T-cell (primary cell): ENCODE measurements around the gene NUP98. TPM values are rescaled to one million over a fixed set of nuclear protein-coding genes. Genes with fewer than 3 reads are reported as not detected.

Source experiments
- ATAC-seq, 4 experiments: fragments of 200-7000 bp in 3 of 4; fragments of 150-1000 bp in 1 of 4; cut with Tn5 transposase; replicated peaks in 1 of 4; 1 replicate in 3 of 4; 2 replicates in 1 of 4; pipeline ENCODE4 v1.10.0; 2021; ENCODE audit warnings: moderate library complexity in 3 of 4, mild to moderate bottlenecking in 2 of 4, moderate number of reproducible peaks in 1 of 4
- CTCF ChIA-PET, 2 donors: fragments of 300-600 bp; sonication (Branson Sonifier 250); formaldehyde crosslinking; loops; one replicate each; lab custom pipeline; 2022; ENCODE audit warnings: antibody characterized with exemption in 2 of 2; lab: Charles Lee
- POLR2A ChIA-PET, 2 donors: fragments of 300-600 bp; sonication (Branson Sonifier 250); formaldehyde crosslinking; loops; one replicate each; lab custom pipeline; 2022; ENCODE audit warnings: antibody characterized with exemption in 2 of 2; lab: Charles Lee
- DNase-seq, 35 experiments: peaks; one replicate each; pipeline versions ENCODE4 v3.0.0 to v3.0.0-alpha.2; 2013 to 2023
- H3K27ac ChIP-seq: one replicate; pipeline ENCODE4 v1.5.1; 2013; ENCODE audit warnings: low read length
- H3K27me3 ChIP-seq, 2 experiments: replicated peaks in 1 of 2; 1 replicate in 1 of 2; 2 replicates in 1 of 2; pipeline versions ENCODE4 v1.6.1 to v1.7.0; 2013; ENCODE audit warnings: low read length in 1 of 2, mixed read lengths in 1 of 2; ENCODE audit not compliant: control insufficient read depth in 2 of 2, insufficient read depth in 2 of 2; ENCODE audit errors: extremely low read depth in 1 of 2
- H3K36me3 ChIP-seq, 2 donors: 1 replicate in 1 of 2; 2 replicates in 1 of 2; pipeline versions ENCODE4 v1.6.1 to v1.7.0; 2013; ENCODE audit warnings: low read length in 1 of 2; ENCODE audit not compliant: control insufficient read depth in 2 of 2, insufficient read depth in 1 of 2; ENCODE audit errors: extremely low read depth in 1 of 2
- H3K4me1 ChIP-seq, 2 experiments: 1 replicate in 1 of 2; 2 replicates in 1 of 2; pipeline versions ENCODE4 v1.6.1 to v1.7.0; 2013; ENCODE audit warnings: low read length in 2 of 2, mixed read lengths in 1 of 2; ENCODE audit not compliant: insufficient read depth in 2 of 2, control insufficient read depth in 1 of 2; ENCODE audit errors: extremely low read depth in 1 of 2
- H3K4me3 ChIP-seq, 2 donors: 1 replicate in 1 of 2; 2 replicates in 1 of 2; pipeline versions ENCODE4 v1.5.1 to v1.7.0; 2013; ENCODE audit warnings: mild to moderate bottlenecking in 2 of 2, low read length in 1 of 2, moderate library complexity in 1 of 2; ENCODE audit not compliant: control insufficient read depth in 1 of 2; ENCODE audit errors: extremely low read depth in 1 of 2
- H3K9me3 ChIP-seq: 2 replicates; pipeline ENCODE4 v1.7.0; 2013
- H3K27ac Mint-ChIP-seq, 2 donors: one replicate each; pipeline ENCODE4 v1.8.0; 2020 to 2021; ENCODE audit warnings: mild to moderate bottlenecking in 2 of 2, mixed read lengths in 2 of 2
- H3K27me3 Mint-ChIP-seq, 2 donors: one replicate each; pipeline ENCODE4 v1.8.0; 2021 to 2022; ENCODE audit warnings: mixed read lengths in 2 of 2
- H3K36me3 Mint-ChIP-seq: one replicate; pipeline ENCODE4 v1.8.0; 2021; ENCODE audit warnings: mixed read lengths
- H3K4me1 Mint-ChIP-seq, 3 donors: one replicate each; pipeline ENCODE4 v1.8.0; 2020 to 2022; ENCODE audit warnings: mixed read lengths in 3 of 3, mild to moderate bottlenecking in 1 of 3
- H3K4me3 Mint-ChIP-seq, 3 donors: one replicate each; pipeline ENCODE4 v1.8.0; 2020 to 2022; ENCODE audit warnings: mild to moderate bottlenecking in 3 of 3, mixed read lengths in 3 of 3, moderate library complexity in 3 of 3
- H3K9me3 Mint-ChIP-seq, 3 donors: one replicate each; pipeline ENCODE4 v1.8.0; 2020 to 2022; ENCODE audit warnings: mixed read lengths in 3 of 3
- WGBS: methylation state at CpG from one replicate; pipeline ENCODE4 v1.1.5; 2013; ENCODE audit warnings: missing lambda C conversion rate; ENCODE audit not compliant: insufficient coverage; 5-methylcytosine and 5-hydroxymethylcytosine counted together
- total RNA-seq, 35 experiments: library from RNA in 6 of 35; stranded (reverse) in 6 of 35; fragments of 120-200 nt in 1 of 35; gene quantifications; one replicate each; pipeline versions ENCODE4 v1.2.1 to v1.2.4 and lab custom pipeline; 2013 to 2026

NUP98 gene
- total RNA-seq, 5 donors from 2014 or later (not counting 1 experiment from before 2014, with no cell fraction given), result 89.1 to 105 (median 102) TPM

DNA sequence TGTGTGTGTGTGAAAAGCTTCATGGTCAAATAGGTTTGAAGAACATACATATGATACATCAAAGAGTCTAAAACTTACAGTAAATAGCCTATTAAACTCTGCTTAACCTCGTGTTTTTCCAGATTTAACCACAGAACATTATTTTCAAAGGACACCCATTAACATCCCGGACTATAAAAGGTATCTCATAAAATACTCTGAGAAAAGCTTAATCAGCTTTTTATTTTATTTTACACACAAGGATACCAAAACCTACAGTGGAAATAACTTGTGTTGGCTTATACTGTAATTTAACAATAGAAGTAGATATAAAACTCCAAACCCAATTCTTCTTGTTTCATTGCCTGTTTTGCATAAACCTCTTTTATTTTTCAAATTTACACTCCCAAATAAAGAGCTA is 76.4 kb downstream of the NUP98 start:
- H3K4me1 ChIP-seq, result no peaks in the 10 kb centered on the region
- H3K4me3 ChIP-seq, result no peak overlapping the region
- no peak overlapping the region for H3K27ac Mint-ChIP-seq
- ChIA-PET POLR2A (no interaction called here), CTCF (interaction anchor here in 1 of 2 donors (0.7 kb wide), 2 partner anchors 24 to 127 kb away, joined by 4 read pairs; no protein-coding TSS in a partner anchor)
- H3K27me3 Mint-ChIP-seq, result no peaks in the 10 kb centered on the region
- H3K36me3 ChIP-seq, result peaks cover 27 to 92% of the 10 kb centered on the region in 2 donors
- WGBS, result no CpG with 5 or more reads among the region's 2 CpGs
- DNase-seq (no peak), ATAC-seq (no peak)
- no peaks in the 10 kb centered on the region for H3K27me3 ChIP-seq
- no peaks in the 10 kb centered on the region for H3K9me3 ChIP-seq
- no peak overlapping the region for H3K4me3 Mint-ChIP-seq
- no peaks in the 10 kb centered on the region for H3K9me3 Mint-ChIP-seq
- peaks cover 0 to 6% (median 0%) of the 10 kb centered on the region in 3 donors for H3K4me1 Mint-ChIP-seq
- H3K36me3 Mint-ChIP-seq, result peaks cover 51% of the 10 kb centered on the region
- H3K27ac ChIP-seq, result no peak overlapping the region

DNA sequence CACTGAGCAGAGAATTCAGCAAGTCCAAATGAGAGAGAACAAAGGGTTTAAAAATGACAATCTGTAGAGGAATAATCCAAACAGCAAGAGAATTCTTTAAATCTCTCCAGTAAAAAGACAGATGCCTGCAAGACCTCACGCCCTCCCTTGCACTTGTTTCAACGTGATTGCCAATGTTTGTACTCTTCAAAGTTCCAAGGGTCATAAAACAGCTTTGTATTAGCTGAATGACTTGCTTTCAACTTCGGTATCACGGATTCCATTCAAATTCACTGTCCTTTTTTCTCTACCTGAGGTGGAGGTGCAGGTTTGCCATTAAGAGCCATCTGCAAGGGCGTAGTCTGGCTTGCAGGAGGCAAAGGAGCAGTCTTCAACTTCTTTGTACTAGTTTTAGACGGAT is 85.1 kb downstream of the NUP98 start:
- 90% methylated on average over 2 of the region's 6 CpGs for WGBS
- peaks cover 47% of the 10 kb centered on the region for H3K36me3 Mint-ChIP-seq
- no peak overlapping the region for H3K27ac Mint-ChIP-seq

GRCh38 chr11:3710485-3711259 is 86.7 kb downstream of the NUP98 start:
- no peak for DNase-seq
- Histone ChIP-seq H3K9me3 (no peaks in the 10 kb centered on the region), H3K27ac (no peak overlapping the region), H3K27me3 (no peaks in the 10 kb centered on the region), H3K4me3 (no peak overlapping the region), H3K36me3 (peaks cover 0 to 75% of the 10 kb centered on the region in 2 donors), H3K4me1 (no peaks in the 10 kb centered on the region)
- no peak for ATAC-seq
- WGBS, result no CpG with 5 or more reads among the region's 4 CpGs
- peak overlapping the region; percentile 56 to 68 for H3K27ac Mint-ChIP-seq
- peaks cover 50% of the 10 kb centered on the region for H3K36me3 Mint-ChIP-seq
- H3K27me3 Mint-ChIP-seq, result no peaks in the 10 kb centered on the region
- H3K4me1 Mint-ChIP-seq, result peaks cover 0 to 6% (median 1%) of the 10 kb centered on the region in 3 donors
- no peaks in the 10 kb centered on the region for H3K9me3 Mint-ChIP-seq
- POLR2A ChIA-PET, result interaction anchor here (0.6 to 1.0 kb wide), 4 partner anchors 8 to 48 kb away, joined by 3 to 6 read pairs (median 4); no protein-coding TSS in a partner anchor
- H3K4me3 Mint-ChIP-seq, result no peak overlapping the region
- CTCF ChIA-PET, result interaction anchor here in 1 of 2 donors (0.6 kb wide), 1 partner anchor 93 kb away, joined by 3 read pairs; no protein-coding TSS in a partner anchor

More for the DNA sequence above, 85.1 kb downstream of the NUP98 start:
- ChIA-PET POLR2A (no interaction called here), CTCF (no interaction called here)
- ATAC-seq, result no peak
- Histone ChIP-seq H3K4me1 (no peaks in the 10 kb centered on the region), H3K36me3 (peaks cover 9 to 80% of the 10 kb centered on the region in 2 donors), H3K4me3 (no peak overlapping the region), H3K27ac (no peak overlapping the region), H3K27me3 (no peaks in the 10 kb centered on the region), H3K9me3 (no peaks in the 10 kb centered on the region)
- Mint-ChIP-seq H3K9me3 (no peaks in the 10 kb centered on the region), H3K4me3 (no peak overlapping the region), H3K4me1 (peaks cover 0 to 6% (median 1%) of the 10 kb centered on the region in 3 donors), H3K27me3 (no peaks in the 10 kb centered on the region)
- DNase-seq, result no peak

DNA sequence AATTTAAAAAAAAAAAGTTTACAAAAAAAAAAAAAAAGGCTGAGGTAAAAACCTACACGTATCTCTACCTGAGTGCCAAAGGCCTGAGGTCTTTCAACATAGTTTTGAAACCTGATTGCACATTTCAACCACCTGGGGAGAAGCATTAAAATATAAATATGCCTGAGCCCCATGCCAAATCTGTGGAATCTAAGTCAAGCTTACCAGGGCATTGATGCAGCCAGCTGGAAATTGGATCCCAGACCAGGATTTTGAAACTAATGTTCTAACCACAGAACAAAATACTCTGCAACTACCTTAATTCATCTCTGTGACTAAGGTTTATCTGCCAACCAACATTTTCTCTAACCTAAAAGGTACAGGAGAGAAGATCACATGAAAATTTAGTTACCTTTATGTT is 87.4 kb downstream of the NUP98 start:
- Mint-ChIP-seq H3K9me3 (no peaks in the 10 kb centered on the region), H3K4me1 (peaks cover 0 to 6% (median 1%) of the 10 kb centered on the region in 3 donors), H3K27ac (no peak overlapping the region), H3K4me3 (no peak overlapping the region), H3K36me3 (peaks cover 52% of the 10 kb centered on the region), H3K27me3 (no peaks in the 10 kb centered on the region)
- Histone ChIP-seq H3K36me3 (peaks cover 0 to 75% of the 10 kb centered on the region in 2 donors), H3K9me3 (no peaks in the 10 kb centered on the region), H3K27ac (no peak overlapping the region), H3K27me3 (no peaks in the 10 kb centered on the region), H3K4me3 (no peak overlapping the region), H3K4me1 (no peaks in the 10 kb centered on the region)
- POLR2A ChIA-PET, result interaction anchor here in 1 of 2 donors (0.8 kb wide), 1 partner anchor 9 kb away, joined by 6 read pairs; no protein-coding TSS in a partner anchor
- no CpG with 5 or more reads among the region's 1 CpG for WGBS
- DNase-seq (no peak), ATAC-seq (no peak)
- CTCF ChIA-PET, result no interaction called here

- Histone ChIP-seq H3K27me3 (no peaks in the 10 kb centered on the region), H3K27ac (no peak overlapping the region), H3K36me3 (peaks cover 4 to 74% of the 10 kb centered on the region in 2 donors), H3K4me1 (no peaks in the 10 kb centered on the region), H3K4me3 (no peak overlapping the region), H3K9me3 (no peaks in the 10 kb centered on the region)
- H3K36me3 Mint-ChIP-seq, result peaks cover 47% of the 10 kb centered on the region
- H3K4me3 Mint-ChIP-seq, result no peak overlapping the region
- no peaks in the 10 kb centered on the region for H3K27me3 Mint-ChIP-seq
- no CpG with 5 or more reads among the region's 2 CpGs for WGBS
- no peaks in the 10 kb centered on the region for H3K9me3 Mint-ChIP-seq
- ChIA-PET CTCF (no interaction called here), POLR2A (no interaction called here)
- H3K4me1 Mint-ChIP-seq, result peaks cover 0 to under 1% (median 0%) of the 10 kb centered on the region in 3 donors
- ATAC-seq (no peak), DNase-seq (no peak)
- no peak overlapping the region for H3K27ac Mint-ChIP-seq
Measured at GRCh38 chr11:3707176-3707575, 90.2 kb downstream of the NUP98 start.

DNA sequence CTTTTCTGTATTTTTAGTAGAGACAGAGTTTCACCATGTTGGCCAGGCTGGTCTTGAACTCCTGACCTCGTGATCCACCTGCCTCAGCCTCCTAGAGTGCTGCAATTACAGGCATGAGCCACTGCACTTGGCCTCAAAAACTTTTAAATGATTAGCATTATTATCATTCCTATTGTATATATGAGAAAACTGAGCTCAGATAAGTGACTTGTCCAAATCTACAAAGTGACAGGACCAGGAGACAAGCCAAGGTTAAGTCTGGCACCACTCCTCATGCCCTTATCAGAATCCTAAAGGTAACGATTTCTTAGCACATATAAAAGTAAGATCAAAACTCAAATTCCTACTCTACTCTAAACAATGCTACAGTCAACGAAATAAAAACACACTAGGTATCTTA is 94.0 kb downstream of the NUP98 start:
- no peaks in the 10 kb centered on the region for H3K27me3 Mint-ChIP-seq
- POLR2A ChIA-PET, result no interaction called here
- 100% methylated on average over 1 of the region's 3 CpGs for WGBS

More for the DNA sequence above, 94.0 kb downstream of the NUP98 start:
- Mint-ChIP-seq H3K36me3 (peaks cover 56% of the 10 kb centered on the region), H3K27ac (no peak overlapping the region), H3K4me1 (no peaks in the 10 kb centered on the region), H3K9me3 (no peaks in the 10 kb centered on the region), H3K4me3 (no peak overlapping the region)
- Histone ChIP-seq H3K9me3 (no peaks in the 10 kb centered on the region), H3K27me3 (no peaks in the 10 kb centered on the region), H3K4me3 (no peak overlapping the region), H3K4me1 (no peaks in the 10 kb centered on the region), H3K27ac (no peak overlapping the region), H3K36me3 (peaks cover 9 to 79% of the 10 kb centered on the region in 2 donors)
- DNase-seq (no peak), ATAC-seq (no peak)
- CTCF ChIA-PET, result interaction anchor here in 1 of 2 donors (0.5 to 0.6 kb wide), 2 partner anchors 113 to 126 kb away, joined by 3 to 5 read pairs; no protein-coding TSS in a partner anchor
